Fibroblast of the aortic adventitia (primary cell): ENCODE results near the gene TTBK2. TPM values are rescaled to one million over a fixed set of nuclear protein-coding genes. Genes with fewer than 3 reads are reported as not detected.

ENCODE experiments used
- DNase-seq: peaks from one replicate; pipeline ENCODE4 v3.0.0-alpha.2; 2010; ENCODE audit warnings: low read depth
- H3K4me3 ChIP-seq: 2 replicates; pipeline ENCODE4 v1.5.1; 2011; ENCODE audit warnings: low read depth, mild to moderate bottlenecking, control low read depth, low read length, moderate library complexity
- total RNA-seq: library from RNA; depleted of rRNA; stranded (reverse); fragments of >200 nt; gene quantifications from 2 replicates; pipeline ENCODE4 v1.2.3, GENCODE V29; 2012; ENCODE audit warnings: low replicate concordance
- TF ChIP-seq, protein P1 (sequence below): IDR thresholded peaks from 2 replicates; pipeline ENCODE4 v1.5.1; 2011; ENCODE audit warnings: mild to moderate bottlenecking, low read length, control low read depth, inconsistent platforms; ENCODE audit not compliant: insufficient read depth

TTBK2 gene
- total RNA-seq, 1 donor, result 14.3 TPM

DNA sequence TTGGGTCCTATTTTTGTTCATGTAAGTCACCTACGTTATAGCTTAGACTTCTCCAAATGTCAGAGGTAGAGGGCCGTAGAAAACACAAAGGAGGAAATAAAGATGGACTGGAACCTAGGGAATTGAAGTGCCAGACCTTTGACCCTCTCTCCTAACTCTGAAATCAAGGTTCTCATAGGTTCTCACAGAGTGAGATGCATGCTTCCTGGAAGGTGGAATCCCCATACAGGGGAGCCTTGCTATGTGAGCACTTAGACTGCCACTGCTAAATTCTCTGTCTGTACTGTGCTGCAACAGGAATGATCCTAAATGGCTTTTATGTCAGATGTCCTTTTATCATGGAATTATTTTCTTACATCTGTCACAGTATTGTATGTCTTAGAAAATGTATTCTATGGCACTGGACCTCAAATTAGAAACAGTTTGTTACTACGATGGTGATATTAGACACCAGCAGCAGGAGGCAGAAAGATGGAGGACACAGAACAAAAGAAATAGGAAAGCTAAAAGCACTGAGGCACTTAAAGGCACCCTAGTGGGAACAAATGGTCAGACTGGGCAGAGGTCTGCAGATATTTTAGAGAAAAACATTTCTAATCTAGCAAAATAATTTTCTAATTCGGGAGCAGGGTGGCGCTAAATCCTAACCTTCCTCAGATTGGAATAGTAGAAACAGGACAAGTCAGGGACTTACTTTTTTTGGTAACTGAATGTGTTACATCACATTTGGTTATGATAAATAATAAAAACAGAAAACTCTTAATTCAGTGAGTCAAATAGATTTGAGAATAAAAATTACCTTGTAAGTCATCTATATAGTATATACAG lies 123.4 kb downstream of the TTBK2 start:
- H3K4me3 ChIP-seq, result no peak overlapping the region
- DNase-seq, result peak; percentile 49
- TF ChIP-seq, protein P1, sequence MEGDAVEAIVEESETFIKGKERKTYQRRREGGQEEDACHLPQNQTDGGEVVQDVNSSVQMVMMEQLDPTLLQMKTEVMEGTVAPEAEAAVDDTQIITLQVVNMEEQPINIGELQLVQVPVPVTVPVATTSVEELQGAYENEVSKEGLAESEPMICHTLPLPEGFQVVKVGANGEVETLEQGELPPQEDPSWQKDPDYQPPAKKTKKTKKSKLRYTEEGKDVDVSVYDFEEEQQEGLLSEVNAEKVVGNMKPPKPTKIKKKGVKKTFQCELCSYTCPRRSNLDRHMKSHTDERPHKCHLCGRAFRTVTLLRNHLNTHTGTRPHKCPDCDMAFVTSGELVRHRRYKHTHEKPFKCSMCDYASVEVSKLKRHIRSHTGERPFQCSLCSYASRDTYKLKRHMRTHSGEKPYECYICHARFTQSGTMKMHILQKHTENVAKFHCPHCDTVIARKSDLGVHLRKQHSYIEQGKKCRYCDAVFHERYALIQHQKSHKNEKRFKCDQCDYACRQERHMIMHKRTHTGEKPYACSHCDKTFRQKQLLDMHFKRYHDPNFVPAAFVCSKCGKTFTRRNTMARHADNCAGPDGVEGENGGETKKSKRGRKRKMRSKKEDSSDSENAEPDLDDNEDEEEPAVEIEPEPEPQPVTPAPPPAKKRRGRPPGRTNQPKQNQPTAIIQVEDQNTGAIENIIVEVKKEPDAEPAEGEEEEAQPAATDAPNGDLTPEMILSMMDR, result peak; percentile 13

DNA sequence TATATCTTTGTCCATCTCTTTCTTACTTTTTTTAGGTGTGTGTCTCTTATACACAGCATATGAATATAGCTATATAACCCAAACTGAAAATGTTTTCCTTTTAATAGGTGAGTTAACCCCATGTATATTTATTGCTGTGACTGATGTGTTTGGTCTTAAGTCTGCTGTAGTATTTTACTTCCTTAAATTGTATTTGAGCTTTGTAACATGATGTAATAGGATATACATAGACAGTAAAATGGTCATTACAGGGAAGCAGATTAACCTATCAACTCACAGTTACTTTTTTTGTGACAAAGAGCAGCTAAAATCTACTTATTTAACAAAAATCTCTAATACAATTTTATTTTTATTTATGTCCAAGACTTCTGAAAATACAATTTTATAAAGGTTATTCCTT lies 131.9 kb downstream of the TTBK2 start:
- no peak overlapping the region for H3K4me3 ChIP-seq
- TF ChIP-seq, protein P1, result no peak
- no peak for DNase-seq

DNA sequence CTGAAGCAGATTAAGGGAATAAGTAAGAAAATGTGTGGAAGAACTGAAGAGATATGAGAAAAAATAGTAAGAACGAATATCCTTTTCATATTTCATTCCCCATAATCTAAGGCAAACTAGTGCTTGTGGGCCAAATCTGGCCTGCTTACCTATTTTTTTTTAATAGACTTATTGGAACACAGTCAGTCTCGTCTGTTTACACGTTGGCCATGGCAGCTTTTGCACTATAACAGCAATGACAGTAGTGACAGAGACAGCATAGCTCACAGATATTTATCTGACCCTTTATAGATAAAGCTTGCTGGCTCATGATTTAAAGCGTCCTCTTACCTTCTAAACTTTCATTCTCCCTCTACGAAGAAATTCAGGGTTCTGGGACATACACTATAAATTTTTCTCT lies 133.6 kb downstream of the TTBK2 start:
- no peak for DNase-seq
- TF ChIP-seq, protein P1, result no peak

DNA sequence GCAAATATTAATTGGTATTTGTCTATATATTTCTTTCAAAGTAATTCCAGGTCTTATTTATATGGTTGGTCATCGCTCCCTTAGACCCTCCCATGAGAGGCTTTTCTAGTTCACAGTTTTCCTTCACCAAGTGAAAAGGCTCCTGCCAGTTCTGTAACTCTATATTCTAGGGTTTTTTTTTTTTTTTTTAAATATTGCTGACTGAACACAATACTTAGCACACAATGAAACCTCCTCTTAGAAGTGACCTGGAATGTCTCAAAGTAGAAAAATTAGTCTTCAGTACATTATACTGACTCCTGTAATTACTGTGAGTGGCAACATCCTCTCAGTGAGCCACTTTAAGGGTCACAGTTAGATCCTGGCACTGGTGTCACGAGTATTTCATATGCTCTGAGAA lies 135.0 kb downstream of the TTBK2 start:
- no peak for DNase-seq
- TF ChIP-seq, protein P1, result no peak
- H3K4me3 ChIP-seq, result no peak overlapping the region

More for the DNA sequence above, 133.6 kb downstream of the TTBK2 start:
- no peak overlapping the region for H3K4me3 ChIP-seq

DNA sequence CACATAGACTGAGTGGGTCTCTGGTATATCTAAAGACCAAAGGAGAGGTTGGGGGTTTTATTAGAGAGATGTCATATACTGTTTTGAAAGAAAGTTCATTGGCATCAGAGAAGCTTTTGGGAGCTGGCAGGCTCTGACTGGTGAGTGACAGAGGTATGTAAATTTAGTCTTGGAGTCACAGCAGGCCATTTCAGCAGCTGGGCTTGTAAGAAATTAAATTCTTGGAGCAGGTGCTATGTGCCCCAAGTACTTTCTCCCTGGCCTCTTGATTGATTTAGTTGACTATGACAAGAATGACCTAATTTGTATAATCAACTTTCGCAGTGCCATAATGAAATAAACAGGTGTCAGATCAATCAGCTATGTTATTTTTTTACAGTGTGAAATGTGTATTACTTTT lies 135.9 kb downstream of the TTBK2 start:
- TF ChIP-seq, protein P1, result no peak

DNA sequence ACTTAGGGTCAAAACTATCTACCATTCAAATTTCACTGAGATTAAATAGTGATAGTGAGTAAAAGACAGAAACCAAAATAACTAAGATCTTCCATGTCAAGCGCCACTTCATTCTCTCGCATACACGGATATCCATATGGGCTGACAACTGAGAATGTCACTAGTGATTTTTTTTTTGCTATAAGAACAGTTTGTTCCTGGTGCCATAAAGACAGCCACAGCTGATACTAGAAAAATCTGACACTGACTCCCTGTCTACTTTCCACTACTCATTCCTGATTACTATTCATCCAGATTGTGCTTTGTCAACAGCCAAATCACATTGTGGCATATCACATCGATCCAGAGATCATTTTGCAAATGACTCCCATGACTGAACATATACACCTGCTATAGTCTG lies 137.9 kb downstream of the TTBK2 start:
- no peak for DNase-seq
- TF ChIP-seq, protein P1, result no peak
- H3K4me3 ChIP-seq, result no peak overlapping the region

More for the DNA sequence above, 135.9 kb downstream of the TTBK2 start:
- DNase-seq, result no peak
- H3K4me3 ChIP-seq, result no peak overlapping the region

DNA sequence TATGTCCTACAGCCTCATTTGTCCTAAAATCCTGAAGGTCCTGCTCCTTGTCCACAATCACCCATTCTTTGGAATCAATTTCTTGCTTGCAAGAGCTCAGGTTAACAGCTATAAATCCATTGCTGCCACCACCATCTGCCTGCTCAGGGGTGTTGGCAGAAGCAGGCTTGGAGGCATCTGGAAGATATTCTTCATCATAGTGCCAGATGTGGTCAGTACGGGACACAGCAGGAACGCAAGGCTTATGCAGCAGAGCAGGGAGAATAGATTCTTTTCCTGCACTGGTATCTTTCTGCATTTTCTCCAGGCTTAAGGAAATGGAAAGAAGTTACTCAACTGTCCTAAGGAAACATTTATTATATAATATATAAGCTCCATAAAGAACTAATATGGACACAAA lies 145.2 kb downstream of the TTBK2 start:
- TF ChIP-seq, protein P1, result no peak
- no peak overlapping the region for H3K4me3 ChIP-seq
- no peak for DNase-seq
